BJ (cell line): ENCODE data around the gene SAXO2. TPM values are rescaled to one million over a fixed set of nuclear protein-coding genes. Genes with fewer than 3 reads are reported as not detected.
"Not testable (repeated sequence)": the region's sequence is repeated elsewhere in the genome, so short reads cannot be mapped to it uniquely, and the experiment has no call there.

Source experiments
- CTCF ChIA-PET: fragments of 350-600 bp; formaldehyde crosslinking; extraction: SDS; loops from one replicate; lab custom pipeline; 2021; ENCODE audit warnings: antibody characterized with exemption, inconsistent platforms; lab: Yijun Ruan, JAX
- POLR2A ChIA-PET: fragments of 300-600 bp; sonication (Branson Sonifier 250); formaldehyde crosslinking; extraction: SDS; loops from one replicate; lab custom pipeline; 2021; ENCODE audit warnings: antibody characterized with exemption; lab: Charles Lee
- DNase-seq: peaks from one replicate; pipeline ENCODE4 v3.0.0-alpha.2; 2011; ENCODE audit warnings: low read depth
- H3K27me3 ChIP-seq: 2 replicates; pipeline ENCODE4 v1.6.0; 2011; ENCODE audit warnings: low read length; ENCODE audit not compliant: control insufficient read depth, insufficient read depth
- H3K36me3 ChIP-seq: 2 replicates; pipeline ENCODE4 v1.5.1; 2011; ENCODE audit warnings: low read length; ENCODE audit not compliant: control insufficient read depth, insufficient read depth
- H3K4me3 ChIP-seq: 2 replicates; pipeline ENCODE4 v1.5.1; 2011; ENCODE audit warnings: low read depth, mild to moderate bottlenecking, control low read depth, low read length
- CTCF ChIP-seq: IDR thresholded peaks from 2 replicates; pipeline ENCODE4 v1.5.1; 2011; ENCODE audit warnings: low read depth, mild to moderate bottlenecking, control low read depth, inconsistent platforms, low read length, moderate library complexity; ENCODE audit not compliant: insufficient read depth
- polyA plus RNA-seq: library from polyadenylated mRNA; depleted of rRNA; stranded (reverse); fragments of >200 nt; gene quantifications from 2 replicates; pipeline ENCODE4 v1.2.3, GENCODE V29; 2011

The SAXO2 gene
- polyA plus RNA-seq, 1 experiment, result 0.49 TPM

- TF ChIP-seq CTCF, result no peak
- CTCF ChIA-PET, result no interaction called here
- POLR2A ChIA-PET, result no interaction called here
- Histone ChIP-seq H3K4me3 (no peak overlapping the region), H3K36me3 (no peaks in the 10 kb centered on the region), H3K27me3 (no peaks in the 10 kb centered on the region)
- no peak for DNase-seq
These were observed 54.5 kb downstream of the SAXO2 start for GRCh38 chr15:82317091-82317489.

GRCh38 chr15:82317516-82317915 lies 54.9 kb downstream of the SAXO2 start:
- H3K27me3 ChIP-seq, CTCF ChIA-PET: not testable (repeated sequence)

GRCh38 chr15:82318281-82318680 lies 55.7 kb downstream of the SAXO2 start:
- H3K27me3 ChIP-seq, POLR2A ChIA-PET, H3K36me3 ChIP-seq, CTCF ChIA-PET, DNase-seq, H3K4me3 ChIP-seq: not testable (repeated sequence)

More at GRCh38 chr15:82317516-82317915, 54.9 kb downstream of the SAXO2 start:
- DNase-seq, H3K36me3 ChIP-seq, H3K4me3 ChIP-seq, POLR2A ChIA-PET: not testable (repeated sequence)

- H3K27me3 ChIP-seq, DNase-seq, H3K36me3 ChIP-seq, CTCF ChIA-PET, H3K4me3 ChIP-seq, POLR2A ChIA-PET: not testable (repeated sequence)
These were observed 57.1 kb downstream of the SAXO2 start for GRCh38 chr15:82319522-82320278.

- H3K36me3 ChIP-seq, H3K4me3 ChIP-seq, POLR2A ChIA-PET, H3K27me3 ChIP-seq, CTCF ChIA-PET, DNase-seq: not testable (repeated sequence)
These were observed 58.2 kb downstream of the SAXO2 start for GRCh38 chr15:82320861-82321260.

- CTCF ChIA-PET, H3K36me3 ChIP-seq, H3K4me3 ChIP-seq, DNase-seq, H3K27me3 ChIP-seq, POLR2A ChIA-PET: not testable (repeated sequence)
These were observed 59.9 kb downstream of the SAXO2 start for GRCh38 chr15:82322488-82322887.

- CTCF ChIA-PET, POLR2A ChIA-PET: not testable (repeated sequence)
These were observed 62.2 kb downstream of the SAXO2 start for GRCh38 chr15:82324831-82325230.

GRCh38 chr15:82325646-82326045 lies 63.0 kb downstream of the SAXO2 start:
- H3K36me3 ChIP-seq, H3K4me3 ChIP-seq, DNase-seq, POLR2A ChIA-PET, CTCF ChIA-PET, H3K27me3 ChIP-seq: not testable (repeated sequence)

More at GRCh38 chr15:82324831-82325230, 62.2 kb downstream of the SAXO2 start:
- H3K27me3 ChIP-seq, H3K36me3 ChIP-seq, H3K4me3 ChIP-seq, DNase-seq: not testable (repeated sequence)

GRCh38 chr15:82326896-82327295 lies 64.3 kb downstream of the SAXO2 start:
- H3K4me3 ChIP-seq, H3K36me3 ChIP-seq, CTCF ChIA-PET, DNase-seq, H3K27me3 ChIP-seq, POLR2A ChIA-PET: not testable (repeated sequence)

- CTCF ChIA-PET, H3K4me3 ChIP-seq, POLR2A ChIA-PET, DNase-seq, H3K36me3 ChIP-seq, H3K27me3 ChIP-seq: not testable (repeated sequence)
These were observed 64.8 kb downstream of the SAXO2 start for GRCh38 chr15:82327372-82327771.

- DNase-seq, H3K4me3 ChIP-seq, CTCF ChIA-PET, H3K36me3 ChIP-seq, H3K27me3 ChIP-seq, POLR2A ChIA-PET: not testable (repeated sequence)
These were observed 66.4 kb downstream of the SAXO2 start for GRCh38 chr15:82329039-82329438.

- H3K27me3 ChIP-seq, CTCF ChIA-PET, POLR2A ChIA-PET, H3K4me3 ChIP-seq, DNase-seq, H3K36me3 ChIP-seq: not testable (repeated sequence)
These were observed 68.3 kb downstream of the SAXO2 start for GRCh38 chr15:82330921-82331320.
